Right lobe of liver (tissue), 6 donors: ENCODE data around the gene TNIK. TPM values are rescaled to one million over a fixed set of nuclear protein-coding genes. Genes with fewer than 3 reads are reported as not detected.
A peak's percentile ranks its signal among the peaks of the same experiment; 100 is the strongest.

Experiments used
- ATAC-seq, 4 donors: fragments of 200-7000 bp; cut with Tn5 transposase; one replicate each; pipeline ENCODE4 v1.9.1; 2020; ENCODE audit warnings: mild to moderate bottlenecking in 4 of 4, moderate library complexity in 4 of 4
- DNase-seq, 3 donors: peaks; one replicate each; pipeline ENCODE4 v3.0.0-alpha.2; 2020
- H3K27ac ChIP-seq, 3 donors: fragments of 200-600 bp; one replicate each; pipeline ENCODE4 v1.8.0; 2022
- H3K27me3 ChIP-seq, 2 donors: fragments of 200-600 bp; one replicate each; pipeline ENCODE4 v1.8.0; 2022
- H3K36me3 ChIP-seq, 4 donors: fragments of 200-600 bp; sonication (generic) in 1 of 4; one replicate each; pipeline versions ENCODE4 v1.5.1 to v1.8.0; 2017 to 2022; ENCODE audit warnings: control low read depth in 1 of 4
- H3K4me1 ChIP-seq, 4 donors: fragments of 200-600 bp; sonication (generic) in 1 of 4; one replicate each; pipeline versions ENCODE4 v1.5.1 to v1.8.0; 2017 to 2022; ENCODE audit warnings: control low read depth in 1 of 4
- H3K4me3 ChIP-seq, 3 donors: fragments of 200-600 bp; one replicate each; pipeline ENCODE4 v1.8.0; 2022
- H3K9me3 ChIP-seq, 4 donors: fragments of 200-600 bp; sonication (generic) in 1 of 4; one replicate each; pipeline versions ENCODE4 v1.5.1 to v1.8.0; 2017 to 2022; ENCODE audit warnings: control low read depth in 1 of 4
- CTCF ChIP-seq, 4 donors: fragments of 200-600 bp in 3 of 4; fragments of 450-650 bp in 1 of 4; IDR thresholded peaks; one replicate each; pipeline versions ENCODE4 v1.5.1 to v1.8.0; 2016 to 2022; ENCODE audit warnings: antibody characterized with exemption in 4 of 4, mild to moderate bottlenecking in 2 of 4
- POLR2A ChIP-seq: fragments of 450-650 bp; IDR thresholded peaks from one replicate; pipeline ENCODE4 v1.6.1; 2017; ENCODE audit warnings: antibody characterized with exemption, mild to moderate bottlenecking
- WGBS: methylation state at CpG from one replicate; pipeline ENCODE4 v1.1.6; 2018; ENCODE audit warnings: low coverage, low lambda C conversion rate; ENCODE audit not compliant: insufficient coverage; ENCODE audit errors: missing lambda C conversion rate; 5-methylcytosine and 5-hydroxymethylcytosine counted together
- intact Hi-C, 2 donors: fragments of 100-400 bp; cut with DNase I; formaldehyde crosslinking; loops; one replicate each; pipeline versions ENCODE4 v1.11.2 to v1.14.1; 2022
- total RNA-seq, 6 experiments: library from RNA; depleted of rRNA in 2 of 6; stranded (reverse); fragments of >200 nt in 2 of 6; fragmentation: NEBNext Ultra II Directional in 3 of 6; extraction: Animal tissue kit (Norgen Biotek cat#: 25700) in 3 of 6; gene quantifications; one replicate each; pipeline versions ENCODE4 v1.1.0 to v1.2.4, GENCODE V29; 2016 to 2023
- donor health status: DM: no; HTN: yes; CAD: no.
- donor health status: DM: no; HTN: no; CAD: no.
- donor health status: DM: no; HTN: no; CAD: no.
- donor health status: DM: no; HTN: yes; CAD: no.
- donor health status: DM: no; HTN: yes; CAD: no.

Gene TNIK
- total RNA-seq, 6 experiments from 2014 or later = 5.2 to 8.0 (median 6.8) TPM

GRCh38 chr3:171046760-171047159 is 413.4 kb downstream of the TNIK start:
- Histone ChIP-seq H3K4me1 (peaks cover 0 to 40% (median 8%) of the 10 kb centered on the region in 4 donors), H3K27me3 (no peaks in the 10 kb centered on the region), H3K27ac (no peak overlapping the region), H3K36me3 (no peaks in the 10 kb centered on the region), H3K4me3 (no peak overlapping the region), H3K9me3 (no peaks in the 10 kb centered on the region)
- ATAC-seq (no peak), DNase-seq (no peak)
- TF ChIP-seq POLR2A = no peak
- no peak for TF ChIP-seq CTCF (IDR thresholded peaks at IDR 0.05)
- WGBS = 45% methylated on average over 4 of the region's 4 CpGs
- intact Hi-C loops = no loop called here

GRCh38 chr3:171044835-171045793 is 415.1 kb downstream of the TNIK start:
- H3K4me3 ChIP-seq = peak overlapping the region in 2 of 3 donors; percentile 24 to 25
- no peak for TF ChIP-seq CTCF (IDR thresholded peaks at IDR 0.05)
- TF ChIP-seq POLR2A = no peak
- H3K36me3 ChIP-seq = no peaks in the 10 kb centered on the region
- H3K9me3 ChIP-seq = no peaks in the 10 kb centered on the region
- intact Hi-C loops = no loop called here
- ATAC-seq (peak; percentile 75 to 85 (median 80)), DNase-seq (peak in 2 of 3 donors; percentile 62 to 81)
- H3K27ac ChIP-seq = peak overlapping the region; percentile 50 to 80 (median 77)
- WGBS = 26% methylated on average over 14 of the region's 14 CpGs
- H3K27me3 ChIP-seq = no peaks in the 10 kb centered on the region
- peaks cover 0 to 37% (median 8%) of the 10 kb centered on the region in 4 donors for H3K4me1 ChIP-seq

- Histone ChIP-seq H3K4me1 (peaks cover 0 to 35% (median 8%) of the 10 kb centered on the region in 4 donors), H3K4me3 (peak overlapping the region in 1 of 3 donors; percentile 8), H3K9me3 (no peaks in the 10 kb centered on the region), H3K27ac (peak overlapping the region in 2 of 3 donors; percentile 34 to 65), H3K27me3 (no peaks in the 10 kb centered on the region), H3K36me3 (no peaks in the 10 kb centered on the region)
- TF ChIP-seq CTCF (IDR thresholded peaks at IDR 0.05) (no peak), POLR2A (no peak)
- intact Hi-C loops = no loop called here
- ATAC-seq (peak; percentile 61 to 70 (median 66)), DNase-seq (no peak)
- 8% methylated on average over 1 of the region's 1 CpG for WGBS
Observed at GRCh38 chr3:171044384-171044783, 415.8 kb downstream of the TNIK start.

GRCh38 chr3:171039674-171040073 is 420.5 kb downstream of the TNIK start:
- WGBS = 83% methylated on average over 1 of the region's 1 CpG
- DNase-seq (no peak), ATAC-seq (no peak)
- peaks cover 0 to 19% (median 6%) of the 10 kb centered on the region in 4 donors for H3K4me1 ChIP-seq
- H3K9me3 ChIP-seq = no peaks in the 10 kb centered on the region
- no peaks in the 10 kb centered on the region for H3K27me3 ChIP-seq
- H3K36me3 ChIP-seq = no peaks in the 10 kb centered on the region
- no peak overlapping the region for H3K27ac ChIP-seq
- TF ChIP-seq POLR2A (no peak), CTCF (IDR thresholded peaks at IDR 0.05) (no peak)
- intact Hi-C loops = no loop called here
- no peak overlapping the region for H3K4me3 ChIP-seq
